H1 (cell line): ENCODE measurements around the gene HINT1. TPM values are rescaled to one million over a fixed set of nuclear protein-coding genes. Genes with fewer than 3 reads are reported as not detected.
"Not testable (repeated sequence)": the region's sequence is repeated elsewhere in the genome, so short reads cannot be mapped to it uniquely, and the experiment has no call there.

ENCODE experiments used
- CTCF ChIA-PET: fragments of 300-600 bp; sonication (Branson Sonifier 250); formaldehyde crosslinking; loops from one replicate; lab custom pipeline; 2021; ENCODE audit not compliant: partially characterized antibody; lab: Charles Lee
- POLR2A ChIA-PET: fragments of 300-600 bp; sonication (Branson Sonifier 250); formaldehyde crosslinking; loops from one replicate; lab custom pipeline; 2021; ENCODE audit warnings: inconsistent platforms; ENCODE audit not compliant: partially characterized antibody; lab: Charles Lee
- DNase-seq, 2 experiments: peaks; one replicate each; pipeline versions ENCODE4 v3.0.0 to v3.0.0-alpha.2; 2010 to 2022; ENCODE audit warnings: low spot score in 2 of 2, low read depth in 1 of 2, mixed read lengths in 1 of 2
- FAIRE-seq: peaks from 2 replicates; lab custom pipeline; 2011; peaks lifted over from hg19 to GRCh38; lab: Jason Lieb, UNC
- H2AFZ ChIP-seq: 2 replicates; pipeline ENCODE4 v1.8.1; 2012; ENCODE audit warnings: low read length, inconsistent platforms
- H2AK5ac ChIP-seq: 2 replicates; pipeline ENCODE4 v1.6.1; 2013; ENCODE audit warnings: low read depth, low read length
- H2BK120ac ChIP-seq: replicated peaks from 2 replicates; pipeline ENCODE3; 2013; ENCODE audit warnings: low read depth, low read length, inconsistent platforms
- H2BK12ac ChIP-seq: 2 replicates; pipeline ENCODE4 v1.6.1; 2013; ENCODE audit warnings: low read depth, low read length
- H2BK15ac ChIP-seq: 2 replicates; pipeline ENCODE4 v1.6.1; 2013; ENCODE audit warnings: low read length
- H2BK20ac ChIP-seq: 2 replicates; pipeline ENCODE4 v1.6.1; 2013; ENCODE audit warnings: low read length
- H2BK5ac ChIP-seq: 2 replicates; pipeline ENCODE4 v1.6.1; 2013; ENCODE audit warnings: low read depth, low read length
- H3K14ac ChIP-seq: 2 replicates; pipeline ENCODE4 v1.6.1; 2013; ENCODE audit warnings: inconsistent platforms; ENCODE audit not compliant: insufficient read length
- H3K18ac ChIP-seq: 2 replicates; pipeline ENCODE4 v1.6.1; 2013; ENCODE audit warnings: low read length; ENCODE audit errors: extremely low read depth
- H3K23ac ChIP-seq: 2 replicates; pipeline ENCODE4 v1.6.1; 2013; ENCODE audit warnings: inconsistent platforms; ENCODE audit not compliant: insufficient read length
- H3K23me2 ChIP-seq: 2 replicates; pipeline ENCODE4 v1.6.1; 2013; ENCODE audit warnings: low read depth, low read length
- H3K27ac ChIP-seq: 2 replicates; pipeline ENCODE4 v1.6.1; 2011; ENCODE audit warnings: low read depth, low read length, inconsistent platforms
- H3K27me3 ChIP-seq, 4 experiments: replicated peaks in 1 of 4; 1 replicate in 1 of 4; 2 replicates in 3 of 4; pipeline versions ENCODE4 v1.6.1 to v1.8.1; 2011 to 2013; ENCODE audit warnings: low read length in 3 of 4, mild to moderate bottlenecking in 3 of 4, inconsistent platforms in 2 of 4, mixed read lengths in 2 of 4, moderate library complexity in 1 of 4; ENCODE audit not compliant: control insufficient read depth in 3 of 4, insufficient read depth in 3 of 4; ENCODE audit errors: extremely low read depth in 1 of 4
- H3K36me3 ChIP-seq, 4 experiments: 2 replicates each; pipeline versions ENCODE4 v1.6.1 to v1.8.1; 2011 to 2013; ENCODE audit warnings: mild to moderate bottlenecking in 4 of 4, low read length in 3 of 4, moderate library complexity in 2 of 4, control low read depth in 1 of 4, inconsistent platforms in 1 of 4; ENCODE audit not compliant: insufficient read depth in 4 of 4, control insufficient read depth in 2 of 4
- H3K4ac ChIP-seq: replicated peaks from 2 replicates; pipeline ENCODE3; 2013; ENCODE audit warnings: low read length, low read depth, mixed read lengths, inconsistent platforms; ENCODE audit not compliant: insufficient read length
- H3K4me1 ChIP-seq, 4 experiments: replicated peaks in 1 of 4; 1 replicate in 1 of 4; 2 replicates in 3 of 4; pipeline versions ENCODE4 v1.6.1 to v1.8.1; 2011 to 2013; ENCODE audit warnings: low read length in 3 of 4, inconsistent platforms in 2 of 4, mixed read lengths in 1 of 4; ENCODE audit not compliant: insufficient read depth in 4 of 4, control insufficient read depth in 3 of 4
- H3K4me2 ChIP-seq, 2 experiments: 2 replicates each; pipeline versions ENCODE4 v1.6.1 to v1.8.1; 2011 to 2013; ENCODE audit warnings: low read depth in 2 of 2, low read length in 2 of 2, control low read depth in 1 of 2, inconsistent platforms in 1 of 2, mild to moderate bottlenecking in 1 of 2; ENCODE audit not compliant: insufficient read depth in 1 of 2
- H3K4me3 ChIP-seq, 4 experiments: fragments of 200-600, 300-600 bp in 1 of 4; sonication (generic), shearing (Covaris generic), sonication (Bioruptor Twin) in 1 of 4; 2 replicates each; pipeline versions ENCODE4 v1.5.1 to v1.8.1; 2011 to 2016; ENCODE audit warnings: low read length in 4 of 4, low read depth in 3 of 4, control low read depth in 2 of 4, inconsistent platforms in 2 of 4, mild to moderate bottlenecking in 2 of 4, mixed read lengths in 1 of 4, moderate library complexity in 1 of 4; ENCODE audit not compliant: insufficient read depth in 2 of 4; ENCODE audit errors: extremely low read depth in 1 of 4
- H3K56ac ChIP-seq: replicated peaks from 2 replicates; pipeline ENCODE3; 2013; ENCODE audit warnings: low read depth, mild to moderate bottlenecking, mixed read lengths, low read length, inconsistent platforms; ENCODE audit not compliant: insufficient read length
- H3K79me1 ChIP-seq: 2 replicates; pipeline ENCODE4 v1.6.1; 2013; ENCODE audit warnings: low read depth, low read length, control low read depth
- H3K79me2 ChIP-seq, 2 experiments: 2 replicates each; pipeline versions ENCODE4 v1.6.1 to v1.8.1; 2012 to 2013; ENCODE audit warnings: low read length in 2 of 2, mild to moderate bottlenecking in 2 of 2, inconsistent platforms in 1 of 2; ENCODE audit not compliant: insufficient read depth in 2 of 2, control insufficient read depth in 1 of 2
- H3K9ac ChIP-seq, 4 experiments: replicated peaks in 1 of 4; 1 replicate in 1 of 4; 2 replicates in 3 of 4; pipeline versions ENCODE4 v1.6.1 to v1.8.1; 2011 to 2013; ENCODE audit warnings: low read depth in 3 of 4, low read length in 3 of 4, control low read depth in 2 of 4, mild to moderate bottlenecking in 2 of 4, moderate library complexity in 2 of 4, inconsistent platforms in 1 of 4; ENCODE audit errors: extremely low read depth in 1 of 4
- H3K9me3 ChIP-seq, 2 experiments: 2 replicates each; pipeline versions ENCODE4 v1.6.1 to v1.8.1; 2012 to 2013; ENCODE audit warnings: mild to moderate bottlenecking in 2 of 2, moderate library complexity in 2 of 2, control low read depth in 1 of 2, inconsistent platforms in 1 of 2, low read depth in 1 of 2, low read length in 1 of 2, mixed read lengths in 1 of 2; ENCODE audit not compliant: insufficient read depth in 2 of 2
- H4K20me1 ChIP-seq, 2 experiments: replicated peaks in 1 of 2; 2 replicates each; pipeline versions ENCODE3 to v1.8.1; 2011 to 2013; ENCODE audit warnings: inconsistent platforms in 2 of 2, low read length in 2 of 2, mild to moderate bottlenecking in 1 of 2; ENCODE audit not compliant: insufficient read depth in 2 of 2, control insufficient read depth in 1 of 2
- H4K5ac ChIP-seq: 2 replicates; pipeline ENCODE4 v1.6.1; 2013; ENCODE audit warnings: low read length, low read depth, mixed read lengths, inconsistent platforms; ENCODE audit not compliant: insufficient read length
- H4K8ac ChIP-seq: 2 replicates; pipeline ENCODE4 v1.8.0; 2013; ENCODE audit warnings: mild to moderate bottlenecking, moderate library complexity, low read length, inconsistent platforms; ENCODE audit not compliant: insufficient read depth; ENCODE audit errors: extremely low read depth
- H4K91ac ChIP-seq: replicated peaks from 2 replicates; pipeline ENCODE3; 2013; ENCODE audit warnings: low read length, mixed read lengths, inconsistent platforms; ENCODE audit not compliant: insufficient read length
- WGBS, 2 experiments: shearing (Covaris generic) in 1 of 2; methylation state at CpG; one replicate each; pipeline versions ENCODE4 v1.1.6 to v1.1.7; 2013 to 2015; ENCODE audit warnings: low lambda C conversion rate in 2 of 2, mixed read lengths in 2 of 2, inconsistent platforms in 1 of 2, low coverage in 1 of 2, missing lambda C conversion rate in 1 of 2; ENCODE audit not compliant: insufficient replicate concordance in 2 of 2, insufficient coverage in 1 of 2, insufficient read length in 1 of 2; ENCODE audit errors: extremely low coverage in 1 of 2, missing lambda C conversion rate in 1 of 2; 5-methylcytosine and 5-hydroxymethylcytosine counted together
- polyA plus RNA-seq, 7 experiments: library from polyadenylated mRNA; depleted of rRNA in 3 of 7; stranded (reverse) in 5 of 7; unstranded in 2 of 7; fragments of >200 nt in 5 of 7; fragments of 200-250 nt in 2 of 7; gene quantifications; 1 replicate in 5 of 7; 2 replicates in 1 of 7; 4 replicates in 1 of 7; pipeline versions ENCODE4 v1.2.1 to v1.2.3, GENCODE V29; 2011 to 2013; ENCODE audit warnings: missing spikeins in 2 of 7, mixed read lengths in 2 of 7
- total RNA-seq: library from RNA; stranded (reverse); fragmentation: NEBNext Ultra II Directional; extraction: Animal tissue kit (Norgen Biotek cat#: 25700); gene quantifications from 2 replicates; pipeline ENCODE4 v1.2.1, GENCODE V29; 2021

The HINT1 gene
- total and polyA plus RNA-seq, 2 of the 8 experiments (the other 6 are each of a cell fraction or from before 2014, with no cell fraction given), result 230 to 479 TPM

DNA sequence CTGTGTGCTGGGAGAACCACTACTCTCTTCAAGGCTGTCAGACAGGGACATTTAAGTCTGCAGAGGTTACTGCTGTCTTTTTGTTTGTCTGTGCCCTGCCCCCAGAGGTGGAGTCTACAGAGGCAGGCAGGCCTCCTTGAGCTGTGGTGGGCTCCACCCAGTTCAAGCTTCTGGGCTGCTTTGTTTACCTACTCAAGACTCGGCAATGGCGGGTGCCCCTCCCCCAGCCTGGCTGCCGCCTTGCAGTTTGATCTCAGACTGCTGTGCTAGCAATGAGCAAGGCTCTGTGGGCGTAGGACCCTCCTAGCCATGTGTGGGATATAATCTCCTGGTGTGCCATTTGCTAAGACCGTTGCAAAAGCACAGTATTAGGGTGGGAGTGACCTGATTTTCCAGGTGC is 26.6 kb downstream of the HINT1 start:
- H4K5ac ChIP-seq, H3K79me2 ChIP-seq, H2AFZ ChIP-seq, H4K91ac ChIP-seq, CTCF ChIA-PET, H3K27ac ChIP-seq, H3K27me3 ChIP-seq, H2BK5ac ChIP-seq, H2AK5ac ChIP-seq, H3K4me1 ChIP-seq, H2BK20ac ChIP-seq, H3K14ac ChIP-seq, H4K20me1 ChIP-seq, H3K4ac ChIP-seq, POLR2A ChIA-PET, FAIRE-seq, H3K23me2 ChIP-seq, H3K4me3 ChIP-seq, H2BK120ac ChIP-seq, H3K4me2 ChIP-seq, H4K8ac ChIP-seq, H3K36me3 ChIP-seq, H3K56ac ChIP-seq, H2BK15ac ChIP-seq, H3K9me3 ChIP-seq, DNase-seq, H2BK12ac ChIP-seq, H3K23ac ChIP-seq, H3K9ac ChIP-seq, H3K18ac ChIP-seq, H3K79me1 ChIP-seq: not testable (repeated sequence)
- WGBS, 2 experiments, result 100% methylated on average over 5 of the region's 5 CpGs; no CpG with 5 or more reads in 1 of the 2 experiments

DNA sequence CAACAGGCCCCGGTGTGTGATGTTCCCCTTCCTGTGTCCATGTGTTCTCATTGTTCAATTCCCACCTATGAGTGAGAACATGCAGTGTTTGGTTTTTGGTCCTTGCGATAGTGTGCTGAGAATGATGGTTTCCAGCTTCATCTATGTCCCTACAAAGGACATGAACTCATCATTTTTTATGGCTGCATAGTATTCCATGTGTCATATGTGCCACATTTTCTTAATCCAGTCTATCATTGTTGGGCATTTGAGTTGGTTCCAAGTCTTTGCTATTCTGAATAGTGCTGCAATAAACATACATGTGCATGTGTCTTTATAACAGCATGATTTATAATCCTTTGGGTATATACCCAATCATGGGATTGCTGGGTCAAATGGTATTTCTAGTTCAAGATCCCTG is 32.0 kb downstream of the HINT1 start:
- H4K20me1 ChIP-seq, DNase-seq, H3K79me2 ChIP-seq, H2BK12ac ChIP-seq, H3K56ac ChIP-seq, H4K91ac ChIP-seq, H3K36me3 ChIP-seq, H3K4me1 ChIP-seq, H3K4ac ChIP-seq, H3K4me2 ChIP-seq, H3K18ac ChIP-seq, H2BK20ac ChIP-seq, H3K23ac ChIP-seq, H4K5ac ChIP-seq, H3K27ac ChIP-seq, H3K14ac ChIP-seq, H2BK120ac ChIP-seq, POLR2A ChIA-PET, H2AK5ac ChIP-seq, H3K27me3 ChIP-seq, H4K8ac ChIP-seq, H3K4me3 ChIP-seq, CTCF ChIA-PET, FAIRE-seq, H2AFZ ChIP-seq, H2BK5ac ChIP-seq, H3K9me3 ChIP-seq, H3K23me2 ChIP-seq, H3K9ac ChIP-seq, H2BK15ac ChIP-seq, H3K79me1 ChIP-seq: not testable (repeated sequence)
- WGBS, 2 experiments, result 94% methylated on average over 1 of the region's 2 CpGs; no CpG with 5 or more reads in 1 of the 2 experiments
